Measurements from ENCODE around the gene SYT14. TPM values are rescaled to one million over a fixed set of nuclear protein-coding genes. Genes with fewer than 3 reads are reported as not detected.
"Not testable (repeated sequence)": the region's sequence is repeated elsewhere in the genome, so short reads cannot be mapped to it uniquely, and the experiment has no call there.

SYT14 gene
- total RNA-seq, 4 donors from 2014 or later = 0.04 to 2.8 (median 0.12) TPM; not detected in 1

GRCh38 chr1:210104103-210104502 is 166.1 kb downstream of the SYT14 start:
- no peak for TF ChIP-seq CTCF (IDR thresholded peaks at IDR 0.05)
- TF ChIP-seq POLR2A (IDR thresholded peaks at IDR 0.05) = no peak
- no peak for DNase-seq (ENCODE audit: low spot score in 2 of 2)
- WGBS, 2 donors = 80 to 87% methylated on average over 2 of the region's 2 CpGs
- intact Hi-C loops (cut with DNase I; ENCODE audit: low total_unique reads) = no loop called here
- no peak overlapping the region for H3K4me3 ChIP-seq (ENCODE audit: low read depth, poor library complexity, severe bottlenecking)

- DNase-seq (ENCODE audit: low spot score in 2 of 2); intact Hi-C loops (cut with DNase I; ENCODE audit: low total_unique reads); H3K4me3 ChIP-seq (ENCODE audit: low read depth, poor library complexity, severe bottlenecking): not testable (repeated sequence)
Observed at GRCh38 chr1:210112906-210113305, 174.9 kb downstream of the SYT14 start.

GRCh38 chr1:210117198-210117597 is 179.2 kb downstream of the SYT14 start:
- DNase-seq (ENCODE audit: low spot score in 2 of 2) = no peak
- no peak overlapping the region for H3K4me3 ChIP-seq (ENCODE audit: low read depth, poor library complexity, severe bottlenecking)
- TF ChIP-seq POLR2A (IDR thresholded peaks at IDR 0.05) (no peak), CTCF (IDR thresholded peaks at IDR 0.05) (no peak)
- intact Hi-C loops (cut with DNase I; ENCODE audit: low total_unique reads) = no loop called here

More at GRCh38 chr1:210112906-210113305, 174.9 kb downstream of the SYT14 start:
- WGBS, 2 donors = 84 to 91% methylated on average over 9 of the region's 9 CpGs

GRCh38 chr1:210117681-210118170 is 179.7 kb downstream of the SYT14 start:
- TF ChIP-seq POLR2A (IDR thresholded peaks at IDR 0.05) (no peak), CTCF (IDR thresholded peaks at IDR 0.05) (no peak)
- H3K4me3 ChIP-seq (ENCODE audit: low read depth, poor library complexity, severe bottlenecking) = no peak overlapping the region
- no peak for DNase-seq (ENCODE audit: low spot score in 2 of 2)
- intact Hi-C loops (cut with DNase I; ENCODE audit: low total_unique reads) = no loop called here

GRCh38 chr1:210123383-210123782 is 185.4 kb downstream of the SYT14 start:
- no peak for DNase-seq (ENCODE audit: low spot score in 2 of 2)
- H3K4me3 ChIP-seq (ENCODE audit: low read depth, poor library complexity, severe bottlenecking) = no peak overlapping the region
- 8 to 11% methylated on average over 1 of the region's 1 CpG for WGBS, 2 donors
- no peak for TF ChIP-seq POLR2A (IDR thresholded peaks at IDR 0.05)
- no peak for TF ChIP-seq CTCF (IDR thresholded peaks at IDR 0.05)
- intact Hi-C loops (cut with DNase I; ENCODE audit: low total_unique reads) = no loop called here

GRCh38 chr1:210123924-210124589 is 186.0 kb downstream of the SYT14 start:
- 67 to 68% methylated on average over 2 of the region's 2 CpGs for WGBS, 2 donors
- no peak for DNase-seq (ENCODE audit: low spot score in 2 of 2)
- intact Hi-C loops (cut with DNase I; ENCODE audit: low total_unique reads) = no loop called here
- TF ChIP-seq CTCF (IDR thresholded peaks at IDR 0.05) (no peak), POLR2A (IDR thresholded peaks at IDR 0.05) (no peak)
- no peak overlapping the region for H3K4me3 ChIP-seq (ENCODE audit: low read depth, poor library complexity, severe bottlenecking)
